DMS79 treated with DMSO at 0.1 percent for 48 hours (cell line): ENCODE results near the gene NAV2.
"Not testable (repeated sequence)": the region's sequence is repeated elsewhere in the genome, so short reads cannot be mapped to it uniquely, and the experiment has no call there.

Experiments used
- DNase-seq: peaks from one replicate; lab custom pipeline; 2025; lab: John Stamatoyannopoulos, UW

The NAV2 gene

GRCh38 chr11:20112291-20113148, 399.9 kb downstream of the NAV2 start:
- DNase-seq = no peak

DNA sequence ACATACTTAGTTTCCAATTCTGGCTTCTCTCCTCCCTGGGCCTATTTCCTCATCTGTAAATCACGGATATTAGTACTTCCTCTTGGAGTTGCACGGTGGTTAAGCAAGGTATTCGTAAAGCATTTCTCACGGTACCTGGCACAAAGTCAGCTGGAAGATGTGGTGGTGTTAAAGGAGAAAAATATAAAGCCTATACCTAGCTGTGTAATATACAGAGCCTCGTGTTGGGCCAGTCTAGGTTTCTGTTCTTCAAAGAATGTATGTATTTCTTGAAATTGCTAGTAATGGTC, 400.5 kb downstream of the NAV2 start:
- DNase-seq = no peak

GRCh38 chr11:20114588-20114987, 402.0 kb downstream of the NAV2 start:
- DNase-seq = no peak

GRCh38 chr11:20116825-20117224, 404.2 kb downstream of the NAV2 start:
- DNase-seq = no peak

- DNase-seq = no peak
Measured at GRCh38 chr11:20117291-20117690, 404.7 kb downstream of the NAV2 start.

DNA sequence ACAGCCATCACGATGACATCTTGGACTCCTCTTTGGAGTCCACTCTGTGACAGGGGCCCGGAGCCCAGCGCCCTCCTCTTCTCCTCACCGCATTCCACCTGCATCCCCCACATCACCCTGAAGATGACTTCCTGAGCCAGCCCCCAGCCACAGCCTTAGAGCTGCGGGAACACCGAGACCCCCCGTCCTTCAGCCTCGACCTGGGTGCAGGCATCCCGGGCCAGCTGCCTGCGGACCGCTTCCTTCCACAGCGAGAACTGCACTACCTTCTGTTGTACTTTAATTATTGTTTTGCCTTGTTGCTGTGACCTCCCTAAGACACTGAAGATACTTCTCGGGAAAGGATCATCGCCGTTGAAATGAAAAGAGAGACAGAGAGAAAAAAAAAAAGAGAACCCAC, 405.6 kb downstream of the NAV2 start:
- no peak for DNase-seq

DNA sequence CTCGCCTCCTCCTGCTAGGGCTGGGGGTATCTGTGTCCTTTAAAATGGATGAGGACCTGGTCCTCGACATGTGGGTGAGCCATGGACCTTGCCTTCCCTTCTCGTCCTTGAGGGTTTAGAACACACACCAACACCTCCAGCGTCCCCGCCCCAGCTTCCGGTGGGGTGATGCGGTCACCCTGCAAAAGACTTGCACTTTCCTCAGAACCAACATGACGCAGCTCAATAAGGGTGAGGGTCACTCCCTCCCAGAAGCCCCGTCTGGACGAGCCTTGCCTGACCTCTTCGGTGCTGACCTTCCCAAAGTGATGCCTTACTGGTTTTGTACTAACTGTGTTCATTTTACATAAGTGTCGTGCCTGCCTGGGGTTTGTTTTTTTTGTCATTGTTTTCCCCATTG, 406.7 kb downstream of the NAV2 start:
- DNase-seq = no peak

- DNase-seq = no peak
Measured at GRCh38 chr11:20120134-20120925, 407.7 kb downstream of the NAV2 start.

- no peak for DNase-seq
Measured at GRCh38 chr11:20122131-20122530, 409.5 kb downstream of the NAV2 start.

GRCh38 chr11:20125927-20126326, 413.3 kb downstream of the NAV2 start:
- no peak for DNase-seq

GRCh38 chr11:20126724-20127123, 414.1 kb downstream of the NAV2 start:
- DNase-seq = no peak

DNA sequence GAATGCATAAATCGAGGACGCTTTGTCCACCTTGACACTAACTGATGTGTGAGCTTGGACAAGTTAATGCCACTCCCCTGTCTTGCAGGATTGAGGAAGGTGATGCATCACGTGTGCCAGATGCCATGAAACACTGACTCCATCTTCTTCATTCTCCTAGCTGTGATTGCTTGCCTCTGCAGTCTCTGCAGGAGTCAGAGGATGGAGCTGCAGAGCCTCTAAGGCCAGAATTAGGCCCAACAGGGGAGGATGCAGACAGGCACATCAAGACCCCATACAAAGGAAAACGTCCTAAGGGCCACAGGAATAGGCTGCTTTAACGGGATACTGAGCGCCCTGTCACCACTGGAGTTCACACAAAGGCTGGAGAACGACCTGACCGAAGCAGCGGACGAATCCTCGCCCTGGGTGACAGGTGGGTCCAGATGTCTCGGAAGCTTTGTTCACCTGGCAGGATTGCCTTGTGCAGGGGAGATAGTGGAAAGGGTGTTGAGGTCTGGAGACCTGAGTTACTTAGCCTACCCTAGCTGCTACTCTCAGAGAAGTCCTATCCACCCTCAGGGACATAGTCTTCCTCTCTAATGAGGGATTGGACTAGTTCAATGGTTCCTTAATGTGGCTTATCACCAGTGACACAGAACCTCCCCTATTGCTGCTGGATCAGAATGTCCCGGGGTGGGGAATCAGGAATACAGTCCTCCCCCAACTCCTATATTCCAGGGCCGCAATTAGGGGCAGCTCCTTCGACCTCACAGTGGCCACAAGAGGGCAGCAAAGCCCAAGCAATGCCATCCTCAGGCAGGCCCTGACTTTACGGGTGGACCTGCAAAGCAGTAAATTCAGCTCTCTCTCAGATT, 415.3 kb downstream of the NAV2 start:
- peak; percentile 71 for DNase-seq

- not testable (repeated sequence) for DNase-seq
Measured at GRCh38 chr11:20128528-20128825, 415.8 kb downstream of the NAV2 start.

DNA sequence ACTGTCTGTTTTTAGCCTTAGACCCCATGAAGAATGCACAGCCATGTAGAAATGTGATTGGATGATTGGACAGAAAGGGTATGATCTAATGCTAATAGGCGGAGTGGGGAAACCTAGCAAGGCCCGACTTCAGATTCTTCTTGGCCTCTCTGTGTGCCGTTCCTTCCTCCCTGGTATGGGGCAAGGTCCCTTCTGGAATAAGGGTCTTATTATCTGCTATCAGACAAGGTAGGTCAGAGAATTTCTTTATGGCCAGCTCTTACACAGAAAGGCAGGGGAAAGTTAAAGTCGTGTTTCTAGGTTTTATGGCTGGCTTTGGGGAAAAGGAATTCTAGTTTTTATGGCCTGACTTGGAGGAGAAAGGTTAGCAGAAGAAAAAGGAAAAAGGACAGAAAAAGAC, 417.0 kb downstream of the NAV2 start:
- DNase-seq = no peak

DNA sequence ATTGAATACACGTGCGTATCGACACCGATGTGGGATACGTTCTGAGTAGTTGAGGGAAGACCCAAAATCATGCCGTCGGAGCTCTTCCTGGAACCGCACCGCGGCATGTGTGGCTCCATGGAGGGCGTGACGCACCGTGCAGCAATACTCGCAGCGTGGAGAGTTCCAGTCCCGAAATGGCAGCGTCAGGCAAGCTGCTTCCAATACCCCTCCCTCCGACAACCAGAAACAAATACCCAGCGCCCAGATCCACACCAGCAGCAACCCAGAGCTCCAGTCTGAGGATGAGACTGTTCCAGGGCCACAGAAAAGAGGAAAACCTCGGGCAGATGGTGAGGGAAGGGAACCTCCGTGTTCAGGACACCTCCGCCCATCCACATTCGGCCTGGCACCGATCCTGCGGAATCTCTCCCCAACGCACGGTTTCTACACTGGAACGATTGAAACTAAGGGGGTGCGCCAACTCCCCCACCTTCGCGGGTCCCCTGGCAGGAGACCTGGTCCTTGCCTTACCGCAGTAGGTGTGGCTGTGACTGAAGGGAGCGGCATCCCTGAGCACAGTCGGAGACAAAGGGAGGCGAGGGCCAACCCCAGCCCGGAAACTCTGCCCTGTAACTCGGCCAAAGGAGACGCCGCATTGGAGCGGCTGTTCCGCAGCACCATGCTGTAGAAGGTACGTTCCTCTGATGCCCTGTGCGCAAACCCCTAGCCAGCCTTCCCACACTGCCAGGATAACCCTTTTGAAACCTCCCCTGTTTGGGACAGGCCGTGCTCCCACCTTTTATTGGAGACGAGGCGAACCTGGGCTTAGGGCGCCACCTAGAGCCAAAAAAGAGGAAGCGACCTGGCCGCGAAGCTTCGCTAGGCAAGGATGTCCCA, 419.4 kb downstream of the NAV2 start:
- peak; percentile 24 for DNase-seq

GRCh38 chr11:20132667-20133039, 420.0 kb downstream of the NAV2 start:
- no peak for DNase-seq

GRCh38 chr11:20134991-20135736, 422.5 kb downstream of the NAV2 start:
- no peak for DNase-seq

- DNase-seq = no peak
Measured at GRCh38 chr11:20137637-20138036, 425.0 kb downstream of the NAV2 start.

DNA sequence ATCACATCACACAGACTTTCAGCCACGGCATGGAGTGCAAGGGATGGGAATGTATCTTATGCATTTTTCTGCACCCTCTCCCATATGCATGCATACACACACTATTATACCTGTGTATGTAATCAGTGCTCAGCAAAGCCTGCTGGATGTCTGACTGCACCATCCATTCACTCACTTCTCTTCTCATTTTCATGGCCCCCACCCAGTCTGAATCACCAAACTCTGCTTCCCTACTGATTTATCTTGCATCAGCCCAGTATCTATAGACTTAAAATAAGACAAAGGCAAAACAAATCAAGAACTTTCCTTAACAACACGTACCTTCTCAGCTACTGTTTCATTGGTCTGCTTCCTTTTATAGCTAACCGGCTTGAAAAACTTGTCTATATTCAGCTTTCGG, 426.1 kb downstream of the NAV2 start:
- DNase-seq = no peak

GRCh38 chr11:20154381-20154780, 441.7 kb downstream of the NAV2 start:
- DNase-seq = no peak

DNA sequence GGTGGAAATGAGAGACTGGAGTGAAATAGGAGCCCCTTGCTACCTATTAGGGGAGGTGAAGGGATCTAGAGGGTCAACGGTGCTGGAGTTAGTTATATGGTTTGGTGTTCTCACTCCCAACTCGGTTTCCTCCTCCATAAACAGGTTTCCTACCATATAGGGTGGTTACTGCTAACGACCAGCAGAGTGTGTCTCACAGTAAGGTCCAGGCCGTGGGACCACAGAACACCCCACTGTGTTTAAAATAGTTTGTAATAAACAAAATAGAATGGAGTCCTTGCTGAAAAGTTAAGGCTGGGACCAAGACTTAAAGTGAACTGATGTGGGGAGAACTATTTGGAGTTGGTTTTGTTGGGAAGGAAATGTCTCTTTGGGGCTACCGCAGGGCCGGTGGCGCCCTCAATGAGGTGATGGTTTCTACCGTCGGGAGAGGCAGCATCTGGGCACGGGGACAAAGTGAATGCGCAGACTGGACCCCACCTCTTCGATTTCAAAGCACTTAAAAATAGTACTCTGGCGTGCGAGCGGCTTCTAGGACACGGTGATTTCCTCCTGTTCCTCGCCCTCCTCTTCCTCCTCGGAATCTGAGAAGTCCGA, 443.1 kb downstream of the NAV2 start:
- no peak for DNase-seq
